ENCODE data around the gene FAM53B. TPM values are rescaled to one million over a fixed set of nuclear protein-coding genes. Genes with fewer than 3 reads are reported as not detected.

FAM53B gene
- total RNA-seq, 1 donor from 2014 or later = 48.0 TPM

DNA sequence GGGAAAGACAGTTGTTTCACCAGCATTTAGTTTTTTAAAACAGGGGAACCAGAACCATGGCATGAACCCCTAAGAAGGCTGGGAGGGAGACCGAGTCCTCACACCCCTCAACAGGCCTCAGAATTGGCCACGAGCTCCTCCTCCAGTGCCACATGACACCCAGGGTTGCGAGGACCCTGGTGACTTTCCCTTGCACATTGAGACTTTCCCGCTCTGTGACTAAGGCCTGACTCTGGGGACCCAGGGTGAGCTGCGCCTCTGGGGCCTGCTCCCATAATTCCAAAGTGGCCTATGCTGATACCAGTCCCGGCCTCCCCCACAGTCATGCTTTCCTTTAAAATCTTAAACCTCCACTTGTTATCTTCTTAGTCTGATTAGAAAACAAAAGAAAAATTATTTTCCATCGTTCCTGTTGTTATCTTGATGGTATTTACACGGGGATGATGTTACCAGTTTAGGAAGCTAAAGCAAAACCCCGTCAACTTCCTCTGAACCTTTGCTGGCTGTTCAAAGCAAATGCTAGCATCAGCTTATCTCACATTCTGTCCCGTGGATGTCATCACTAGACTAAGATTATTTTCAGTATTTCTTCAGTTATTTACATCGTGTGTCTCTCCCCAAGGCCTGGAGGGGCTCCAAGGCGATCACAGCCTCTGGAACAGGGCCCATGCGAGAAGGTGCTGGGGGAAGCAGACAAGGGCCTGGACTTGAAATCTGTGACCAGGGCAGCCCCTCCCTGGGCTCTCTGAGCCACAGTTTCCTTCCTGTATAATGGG is 42.1 kb downstream of the FAM53B start:
- no peak for DNase-seq (ENCODE audit: low spot score)
- ATAC-seq = no peak
- intact Hi-C loops (cut with DNase I) = no loop called here

DNA sequence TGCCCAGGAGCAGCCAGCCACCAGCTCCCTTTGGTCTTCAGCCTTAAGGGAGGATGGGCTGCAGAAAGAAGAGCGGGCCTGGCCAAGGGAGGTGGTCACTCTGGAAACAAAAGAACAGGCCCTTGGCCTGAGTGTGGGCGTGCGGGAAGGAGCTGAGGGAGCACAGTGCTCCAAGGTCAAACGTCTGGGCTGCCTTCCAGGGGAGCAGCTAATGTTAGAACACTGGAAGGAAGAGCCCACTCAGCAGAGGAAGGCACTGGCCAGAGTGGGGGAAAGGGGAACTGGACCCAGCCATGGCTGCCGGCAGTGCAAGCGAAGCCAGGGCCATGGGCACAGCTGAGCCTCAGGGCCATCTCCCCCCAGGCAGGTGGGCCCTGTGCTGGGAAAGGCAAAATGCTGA is 42.7 kb downstream of the FAM53B start:
- intact Hi-C loops (cut with DNase I) = no loop called here
- peak; percentile 87 for ATAC-seq

DNA sequence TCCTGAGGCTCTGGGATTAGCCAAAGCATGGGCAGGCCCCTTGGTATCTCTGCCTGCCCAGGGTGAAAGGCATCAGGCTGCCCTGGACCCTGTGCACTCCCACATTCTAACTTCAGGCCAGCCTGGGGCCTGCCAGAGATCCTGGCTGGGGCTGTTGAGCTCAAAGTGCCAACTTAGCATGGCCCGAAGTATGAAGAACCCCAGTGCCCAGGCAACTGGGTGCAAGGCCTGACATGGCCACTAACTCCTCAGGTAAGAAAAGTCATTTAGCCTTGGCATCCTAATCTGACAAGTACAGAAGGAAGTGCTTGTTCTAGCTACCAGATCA is 43.2 kb downstream of the FAM53B start:
- no peak for DNase-seq (ENCODE audit: low spot score)
- no peak for ATAC-seq
- intact Hi-C loops (cut with DNase I) = no loop called here

More for the DNA sequence above, 42.7 kb downstream of the FAM53B start:
- DNase-seq (ENCODE audit: low spot score) = peak; percentile 95

DNA sequence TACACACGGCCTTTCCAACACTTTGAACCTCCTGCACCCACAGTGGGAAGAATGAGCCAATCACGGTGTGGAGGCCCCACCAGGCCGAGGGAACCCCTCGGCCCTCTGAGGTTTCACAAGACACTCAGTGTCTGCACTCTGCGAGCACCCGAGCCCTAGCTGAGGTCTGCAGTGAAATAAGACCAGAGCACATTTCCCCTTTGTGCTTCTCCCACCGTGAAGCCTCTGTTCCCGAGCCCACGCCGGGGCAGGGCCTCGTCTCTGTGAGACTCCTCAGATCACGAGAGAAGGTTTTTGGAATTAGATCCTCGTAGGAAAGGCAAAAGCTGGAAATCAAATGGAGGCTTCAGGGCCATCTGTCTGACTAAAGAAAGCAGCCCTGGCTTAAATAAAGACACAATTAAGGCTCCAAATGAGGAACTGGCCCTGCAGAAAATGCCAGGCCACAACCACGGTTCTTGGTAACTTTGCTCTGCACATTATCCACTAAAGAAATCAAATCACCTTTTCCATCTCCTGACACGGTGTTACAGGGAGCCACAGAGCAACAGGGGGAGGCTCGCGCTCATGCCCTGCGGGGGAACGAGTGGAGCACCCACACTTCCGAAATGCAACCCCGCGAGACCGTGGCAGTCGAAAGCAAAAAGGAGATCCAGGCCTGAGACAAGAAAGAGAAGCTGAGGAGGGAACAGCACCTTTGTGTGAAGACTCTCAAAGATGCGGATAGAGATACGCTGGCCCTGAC is 43.7 kb downstream of the FAM53B start:
- ATAC-seq (no peak), DNase-seq (ENCODE audit: low spot score) (no peak)
- intact Hi-C loops (cut with DNase I) = no loop called here

DNA sequence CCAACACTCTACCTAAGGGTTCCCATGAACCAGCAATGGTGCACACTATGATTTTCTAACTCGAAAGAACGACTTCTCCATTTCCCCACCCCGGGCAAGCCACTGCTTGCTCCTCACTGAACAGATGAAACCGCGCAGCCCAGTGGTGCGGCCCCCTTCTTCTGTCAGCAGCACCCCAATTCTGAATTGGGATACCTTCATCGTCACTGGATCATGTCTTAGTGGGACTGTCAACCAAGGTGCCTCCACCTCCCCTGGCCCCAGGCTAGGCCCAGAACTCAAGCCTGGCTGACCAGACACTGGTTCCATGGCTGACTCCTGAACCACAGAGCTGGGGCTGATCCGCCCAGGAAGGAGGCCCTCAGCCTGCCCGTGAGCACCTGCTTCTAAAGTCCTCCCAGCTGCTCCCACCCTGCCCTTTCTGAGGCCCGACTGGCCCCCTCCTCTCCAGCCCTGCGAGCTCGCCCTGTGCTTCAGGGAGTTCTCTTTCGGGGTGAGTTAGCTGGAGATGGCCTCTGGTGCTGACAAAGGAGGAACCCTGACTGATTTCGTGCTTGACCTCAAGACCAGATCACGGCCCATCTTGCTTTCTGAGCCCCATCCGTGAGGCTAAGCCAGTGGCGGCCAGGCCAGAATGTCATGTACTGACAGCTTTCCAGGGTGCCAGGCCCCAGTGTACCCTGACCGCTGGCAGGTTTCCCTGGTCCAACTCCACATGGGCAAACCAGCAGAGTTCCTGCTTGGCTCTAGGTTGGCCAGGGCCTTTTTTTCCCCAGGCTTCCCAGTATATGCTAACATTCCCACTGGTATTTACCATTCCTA is 44.5 kb downstream of the FAM53B start:
- ATAC-seq = no peak
- intact Hi-C loops (cut with DNase I) = no loop called here
- no peak for DNase-seq (ENCODE audit: low spot score)

DNA sequence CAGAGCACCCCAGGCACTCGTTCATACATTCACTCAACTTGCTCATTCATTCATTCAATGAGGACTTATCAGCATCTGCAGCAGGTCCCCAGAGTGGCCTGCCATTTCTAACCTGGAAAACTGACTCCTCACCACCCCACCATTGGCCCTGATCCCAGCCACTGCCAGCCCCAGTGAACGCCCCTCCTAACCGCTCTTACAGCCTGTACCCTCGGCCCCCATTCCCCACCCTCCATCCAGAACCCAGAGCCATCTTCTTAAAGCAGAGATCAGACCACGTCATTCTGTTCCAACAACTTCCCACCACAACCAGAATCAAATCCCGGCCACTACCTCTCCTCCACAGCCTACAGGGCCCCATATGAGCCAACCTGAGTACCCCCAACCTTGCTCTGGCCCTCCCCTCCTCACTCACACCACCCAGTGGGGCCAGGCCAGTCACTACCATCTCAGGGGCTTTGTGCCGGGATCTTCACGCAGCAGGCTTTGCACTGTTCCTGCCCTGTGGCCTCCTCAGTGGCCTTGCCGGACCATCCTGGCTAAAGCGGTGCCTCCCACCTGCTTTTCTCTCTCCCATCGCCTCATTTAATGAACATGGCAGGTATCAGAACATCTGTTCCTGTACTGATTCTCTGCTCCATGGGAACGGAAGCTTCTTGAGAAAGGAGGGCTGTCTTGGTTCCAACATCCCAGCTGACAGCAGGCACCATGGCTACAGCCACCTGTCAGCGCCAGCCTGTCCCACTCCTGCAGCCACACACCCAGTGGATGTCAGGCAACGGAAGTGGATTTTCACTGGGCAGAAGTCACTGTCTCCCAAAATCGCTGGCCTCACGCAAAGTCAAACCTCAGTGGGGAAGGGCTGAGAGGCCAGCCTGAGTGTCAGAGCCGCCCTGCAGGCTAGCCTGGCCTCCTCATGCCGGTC is 45.4 kb downstream of the FAM53B start:
- ATAC-seq (no peak), DNase-seq (ENCODE audit: low spot score) (no peak)
- intact Hi-C loops (cut with DNase I) = no loop called here

DNA sequence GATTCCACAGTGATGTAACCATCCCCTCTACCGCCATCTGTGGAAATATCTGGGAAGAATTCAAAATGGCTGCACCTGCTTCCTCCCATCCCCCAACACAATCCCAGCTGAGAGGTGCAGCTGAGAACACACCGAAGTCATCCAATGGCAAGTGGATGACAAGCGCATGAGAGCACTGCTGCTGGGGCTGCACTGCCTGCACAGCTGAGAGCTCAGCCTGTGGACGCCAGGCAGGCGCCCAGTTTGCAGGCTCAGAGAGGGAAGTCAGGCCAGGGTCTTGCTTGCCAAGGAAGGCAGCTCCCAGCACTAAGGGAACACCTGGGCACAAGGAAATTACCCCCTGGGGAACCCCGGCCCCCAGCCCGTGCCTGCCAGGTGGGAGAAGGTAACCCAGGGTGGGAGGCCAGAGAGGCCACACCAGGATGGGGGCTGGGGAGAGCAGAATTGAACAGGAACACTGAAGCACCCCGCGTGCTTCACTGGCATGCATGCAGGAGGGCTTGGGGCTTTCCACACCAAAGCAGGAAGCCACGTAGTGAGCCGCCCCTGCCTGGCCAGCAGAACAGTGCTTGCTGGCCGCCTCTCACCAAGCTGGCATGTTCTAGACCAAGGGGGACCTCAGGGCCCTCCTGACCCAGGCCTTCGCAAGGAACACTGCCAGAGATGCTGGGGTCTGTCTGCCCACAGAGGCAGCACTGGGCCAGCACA is 46.2 kb downstream of the FAM53B start:
- ATAC-seq = no peak
- intact Hi-C loops (cut with DNase I) = no loop called here
- DNase-seq (ENCODE audit: low spot score) = no peak

DNA sequence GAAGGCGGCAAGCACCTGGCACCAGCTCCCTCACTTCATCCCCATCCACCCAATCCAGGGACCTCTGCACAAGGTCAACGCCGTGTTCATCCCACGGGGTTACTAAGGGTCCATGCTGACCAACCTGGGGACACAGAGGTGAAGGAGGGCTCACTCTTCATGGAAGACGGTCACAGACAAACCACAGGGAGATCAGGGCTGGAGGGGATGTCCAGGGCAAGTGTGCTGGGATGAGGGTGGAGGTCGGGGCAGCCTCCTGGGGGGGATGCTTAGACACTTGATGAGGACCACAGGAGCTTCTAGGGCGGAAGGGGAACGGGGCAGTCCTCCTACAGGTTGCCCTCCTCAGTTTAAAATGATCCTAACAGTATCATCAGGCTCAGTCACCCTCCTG is 46.7 kb downstream of the FAM53B start:
- DNase-seq (ENCODE audit: low spot score) (no peak), ATAC-seq (no peak)
- intact Hi-C loops (cut with DNase I) = no loop called here

DNA sequence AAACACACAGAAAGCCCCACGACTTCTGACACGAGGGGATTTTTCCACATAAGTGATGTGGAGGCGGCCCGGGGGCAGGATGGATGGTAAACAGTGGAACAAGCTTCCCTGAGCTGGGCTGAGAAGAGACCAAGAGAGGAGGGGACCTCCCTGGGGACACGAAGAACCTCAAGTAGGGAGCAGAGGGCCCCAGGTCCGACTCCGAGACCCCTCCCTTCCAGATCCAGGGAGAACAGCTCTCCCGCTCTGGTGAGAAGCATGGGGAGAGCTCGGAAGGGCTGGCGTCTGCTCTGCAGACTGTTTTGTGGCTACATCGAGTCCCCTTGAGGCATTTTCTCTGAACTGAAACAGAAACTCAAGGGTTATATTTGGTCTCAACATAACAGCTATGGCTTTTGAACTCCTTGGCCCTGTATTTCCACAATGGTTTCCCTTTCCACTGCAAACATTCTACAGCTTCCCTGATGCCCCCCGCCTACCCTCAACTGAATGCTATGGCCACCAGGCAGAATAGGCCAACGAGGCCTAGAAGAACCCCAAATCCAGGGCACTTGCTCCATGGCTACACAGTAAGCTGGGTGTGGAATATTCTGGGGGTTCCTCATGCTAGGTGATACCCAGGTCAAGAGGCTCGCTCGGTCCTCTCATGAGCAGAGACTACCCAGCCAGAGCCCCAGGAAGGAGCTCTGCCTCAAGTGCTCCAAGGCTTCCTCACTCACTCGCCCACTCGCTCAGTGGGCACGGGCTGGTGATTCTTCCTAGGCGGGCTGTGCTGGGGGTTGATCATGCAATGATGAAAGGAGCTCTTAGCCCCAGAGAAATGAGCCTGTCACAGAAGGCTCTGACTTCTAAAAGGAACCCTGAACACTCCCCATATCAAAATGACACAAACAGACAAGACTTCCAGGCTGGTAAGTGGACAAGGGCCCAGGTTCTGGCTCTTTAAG is 47.5 kb downstream of the FAM53B start:
- no peak for ATAC-seq
- intact Hi-C loops (cut with DNase I) = no loop called here

DNA sequence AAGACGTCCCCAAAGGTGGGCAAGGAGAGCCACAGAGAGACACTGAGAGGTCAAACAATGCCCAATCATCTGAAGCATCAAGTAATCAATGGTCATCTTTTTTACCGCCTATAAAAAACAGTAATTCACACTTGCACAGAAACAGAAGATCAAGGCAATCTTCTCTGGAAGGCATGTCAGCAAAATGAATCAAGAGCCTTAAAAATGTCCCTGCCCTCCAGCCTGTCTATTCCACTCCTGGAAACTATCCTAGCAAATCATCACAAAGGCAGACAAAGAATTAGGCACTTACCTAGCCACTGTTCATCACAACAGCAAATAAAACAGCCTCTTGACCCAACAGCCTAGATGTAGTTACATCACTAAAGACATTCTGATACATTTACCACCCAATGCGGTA is 48.9 kb downstream of the FAM53B start:
- intact Hi-C loops (cut with DNase I) = no loop called here
- no peak for ATAC-seq
- DNase-seq (ENCODE audit: low spot score) = no peak

More for the DNA sequence above, 47.5 kb downstream of the FAM53B start:
- no peak for DNase-seq (ENCODE audit: low spot score)

DNA sequence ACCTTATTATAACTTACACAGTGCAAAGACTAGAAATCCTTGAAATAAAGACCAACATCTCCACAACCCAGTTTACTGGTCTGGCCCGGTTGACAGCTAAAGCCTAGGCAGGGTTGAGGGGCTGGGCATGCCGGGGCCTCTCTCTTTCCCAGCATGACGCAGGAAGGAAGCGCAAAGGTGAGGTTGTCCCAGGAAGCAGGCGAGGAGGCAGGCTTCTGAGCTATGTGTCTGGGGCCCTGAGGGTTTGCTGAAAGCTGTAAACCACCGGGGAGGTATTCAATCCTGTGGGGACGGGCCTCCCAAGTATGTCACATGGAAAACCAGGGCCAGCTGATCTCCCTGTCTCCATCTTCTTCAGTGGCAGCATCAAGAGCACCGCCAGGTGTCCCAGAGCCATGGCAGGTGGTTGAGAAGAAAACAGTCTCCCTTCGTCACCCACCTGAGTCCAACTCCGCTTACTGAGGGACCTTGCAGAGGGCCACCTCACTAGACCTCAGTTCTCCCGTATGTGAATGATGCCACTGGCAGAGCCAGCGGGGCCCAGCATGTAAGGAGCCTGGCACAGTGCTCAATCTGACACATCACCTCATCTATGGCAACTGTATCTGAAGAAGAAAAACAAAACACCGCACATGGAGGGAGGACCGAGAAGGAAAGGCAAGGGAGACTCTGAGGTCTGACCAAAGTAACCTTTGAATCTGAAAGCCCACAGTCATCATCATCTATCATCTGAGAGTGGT is 49.5 kb downstream of the FAM53B start:
- no peak for DNase-seq (ENCODE audit: low spot score)
- no peak for ATAC-seq
- intact Hi-C loops (cut with DNase I) = no loop called here

DNA sequence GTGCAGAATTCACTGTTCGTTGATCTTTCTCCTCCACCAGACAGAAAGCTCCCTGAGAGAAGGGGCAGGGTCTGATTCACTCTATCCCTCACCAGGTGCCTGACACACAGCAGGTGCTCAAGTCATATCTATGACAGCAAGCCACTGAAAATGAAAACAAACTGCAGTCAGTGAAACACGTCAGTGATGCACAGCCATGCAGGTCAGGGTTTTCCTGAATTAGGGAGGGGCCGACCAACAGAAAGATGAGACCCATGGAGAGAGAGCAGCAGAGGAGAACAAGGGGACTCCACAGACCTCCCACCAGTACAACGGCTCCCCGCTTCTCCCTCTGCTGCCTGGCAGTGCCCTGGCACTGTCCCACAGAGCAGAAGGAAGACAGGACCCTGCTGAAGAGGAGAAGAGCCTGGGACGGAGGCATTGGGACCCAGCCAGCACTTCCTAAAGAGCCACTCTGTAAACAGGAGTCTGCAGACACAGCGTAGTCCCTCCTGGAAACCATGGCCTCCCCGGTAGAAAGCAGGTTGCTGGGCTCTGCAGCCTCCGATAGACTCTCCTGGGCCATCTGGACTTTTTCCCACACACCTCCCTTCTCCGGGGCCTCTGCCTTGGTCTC is 50.3 kb downstream of the FAM53B start:
- ATAC-seq = no peak
- no peak for DNase-seq (ENCODE audit: low spot score)
- intact Hi-C loops (cut with DNase I) = no loop called here

DNA sequence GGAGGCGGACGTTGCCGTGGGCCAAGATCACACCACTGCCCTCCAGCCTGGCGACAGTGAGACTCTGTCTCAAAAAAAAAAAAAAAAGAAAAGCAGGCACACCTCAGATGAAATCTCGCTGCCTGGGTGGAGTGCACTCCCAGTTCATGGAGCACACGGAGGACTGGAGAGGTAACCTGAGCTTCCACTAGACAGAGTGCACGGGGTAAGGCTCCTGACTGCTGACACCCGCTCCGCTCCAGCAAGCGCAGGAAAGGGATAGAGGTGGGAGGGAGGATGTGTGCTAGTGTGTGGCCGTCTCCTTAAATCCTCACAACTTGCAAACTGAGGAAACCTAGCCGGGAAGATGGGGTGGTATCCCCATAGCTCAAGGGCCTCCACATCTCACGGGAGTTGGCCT is 50.8 kb downstream of the FAM53B start:
- no peak for ATAC-seq
- no peak for DNase-seq (ENCODE audit: low spot score)
- intact Hi-C loops (cut with DNase I) = no loop called here

DNA sequence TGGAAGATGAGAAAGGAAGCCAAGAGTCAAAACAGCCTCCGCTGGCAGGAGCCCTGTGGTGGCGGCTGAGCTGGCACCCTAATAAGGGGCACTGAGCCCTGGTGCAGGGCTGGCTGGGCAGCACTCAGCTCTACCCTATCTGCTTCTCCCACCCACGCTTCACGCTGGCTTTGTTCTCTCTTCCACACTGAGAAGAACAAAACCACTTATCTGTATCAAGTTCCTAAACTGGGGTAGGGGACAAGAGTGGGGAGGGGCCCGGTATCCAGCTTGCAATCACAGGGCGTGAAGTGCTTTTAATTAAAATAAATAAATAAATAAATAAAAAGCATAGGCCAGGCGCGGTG is 52.1 kb downstream of the FAM53B start:
- DNase-seq (ENCODE audit: low spot score) = no peak
- no peak for ATAC-seq
- intact Hi-C loops (cut with DNase I) = no loop called here

DNA sequence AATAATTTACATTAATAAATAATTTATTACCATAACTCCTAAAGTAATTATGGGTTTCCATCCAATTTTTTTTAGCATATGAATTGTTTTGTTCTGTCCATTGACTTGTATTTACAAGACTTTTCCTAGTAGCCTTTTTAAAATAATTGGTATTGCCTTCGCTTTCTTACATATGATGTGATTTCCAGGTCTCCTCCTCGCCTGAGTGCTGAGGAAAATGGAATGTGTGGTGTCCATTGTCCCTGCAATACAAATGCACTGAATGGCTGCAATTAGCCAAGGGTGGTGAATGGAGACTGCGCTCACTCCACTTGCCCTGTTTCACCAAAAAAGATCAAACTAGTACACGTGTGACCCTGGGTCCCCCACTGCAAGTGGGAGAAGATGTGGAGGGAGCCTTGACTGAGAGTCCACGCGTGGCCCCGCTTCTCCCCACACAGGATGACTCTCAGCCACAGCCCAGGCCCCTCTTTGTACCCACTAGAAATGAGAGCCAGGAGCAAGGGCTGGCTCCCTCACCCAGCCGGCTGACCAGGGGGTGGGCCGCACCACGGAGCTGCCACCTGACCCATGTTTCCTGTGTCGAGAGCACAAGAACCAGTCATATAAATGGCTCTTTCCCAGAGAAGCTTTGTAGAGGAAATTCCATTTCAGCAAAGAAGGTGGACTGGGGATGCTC is 52.6 kb downstream of the FAM53B start:
- no peak for DNase-seq (ENCODE audit: low spot score)

DNA sequence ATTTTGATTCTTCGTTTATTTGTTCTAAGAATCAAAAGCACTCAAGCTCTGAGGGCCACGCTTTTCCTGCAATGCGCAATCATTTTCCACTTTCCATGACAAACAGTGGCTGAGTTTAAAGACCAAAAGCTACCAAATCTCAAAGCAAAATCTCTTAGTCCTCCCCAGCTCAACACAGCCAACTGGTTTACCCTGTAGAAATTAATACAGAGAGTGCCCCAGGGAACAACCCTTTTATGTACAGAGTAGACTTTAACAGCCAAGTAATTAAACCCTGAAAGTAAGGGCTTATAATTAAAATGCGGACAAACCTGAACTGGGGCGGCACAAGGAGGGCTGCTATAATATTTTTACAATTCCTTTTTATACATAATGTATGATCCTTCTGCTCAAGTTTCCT is 53.2 kb downstream of the FAM53B start:
- ATAC-seq (no peak), DNase-seq (ENCODE audit: low spot score) (no peak)
- intact Hi-C loops (cut with DNase I) = no loop called here

More for the DNA sequence above, 52.6 kb downstream of the FAM53B start:
- intact Hi-C loops (cut with DNase I) = no loop called here
- ATAC-seq = no peak
